B cell (primary cell): ENCODE results near the gene MSMB.

Experiments
- EZH2 ChIP-seq: IDR thresholded peaks from 2 replicates; pipeline ENCODE4 v1.6.1; 2012; ENCODE audit warnings: borderline replicate concordance, low read depth, mild to moderate bottlenecking, moderate library complexity, low read length; ENCODE audit not compliant: insufficient read depth, poor library complexity, severe bottlenecking
- TF ChIP-seq, protein P1 (sequence below): fragments of 200-600 bp; IDR thresholded peaks from one replicate; pipeline ENCODE4 v1.8.0; 2022; ENCODE audit warnings: antibody characterized with exemption, mild to moderate bottlenecking

GRCh38 chr10:46080886-46081285 is 34.8 kb upstream of the MSMB start:
- TF ChIP-seq, protein P1, sequence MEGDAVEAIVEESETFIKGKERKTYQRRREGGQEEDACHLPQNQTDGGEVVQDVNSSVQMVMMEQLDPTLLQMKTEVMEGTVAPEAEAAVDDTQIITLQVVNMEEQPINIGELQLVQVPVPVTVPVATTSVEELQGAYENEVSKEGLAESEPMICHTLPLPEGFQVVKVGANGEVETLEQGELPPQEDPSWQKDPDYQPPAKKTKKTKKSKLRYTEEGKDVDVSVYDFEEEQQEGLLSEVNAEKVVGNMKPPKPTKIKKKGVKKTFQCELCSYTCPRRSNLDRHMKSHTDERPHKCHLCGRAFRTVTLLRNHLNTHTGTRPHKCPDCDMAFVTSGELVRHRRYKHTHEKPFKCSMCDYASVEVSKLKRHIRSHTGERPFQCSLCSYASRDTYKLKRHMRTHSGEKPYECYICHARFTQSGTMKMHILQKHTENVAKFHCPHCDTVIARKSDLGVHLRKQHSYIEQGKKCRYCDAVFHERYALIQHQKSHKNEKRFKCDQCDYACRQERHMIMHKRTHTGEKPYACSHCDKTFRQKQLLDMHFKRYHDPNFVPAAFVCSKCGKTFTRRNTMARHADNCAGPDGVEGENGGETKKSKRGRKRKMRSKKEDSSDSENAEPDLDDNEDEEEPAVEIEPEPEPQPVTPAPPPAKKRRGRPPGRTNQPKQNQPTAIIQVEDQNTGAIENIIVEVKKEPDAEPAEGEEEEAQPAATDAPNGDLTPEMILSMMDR: no peak
- TF ChIP-seq EZH2: no peak
